Motor neuron (in vitro differentiated cells): ENCODE measurements around the gene ENOX1. TPM values are rescaled to one million over a fixed set of nuclear protein-coding genes. Genes with fewer than 3 reads are reported as not detected.

ENCODE experiments used
- ATAC-seq, 8 experiments: fragments of 200-7000 bp; cut with Tn5 transposase; replicated peaks in 6 of 8; 2 replicates each; pipeline ENCODE4 v1.8.0; 2021; ENCODE audit warnings: mild to moderate bottlenecking in 8 of 8, moderate library complexity in 8 of 8
- H3K27ac ChIP-seq, 2 donors: fragments of 250-450 bp; sonication (Bioruptor Pico); 2 replicates each; pipeline ENCODE4 v1.9.0; 2021; ENCODE audit warnings: antibody characterized with exemption in 2 of 2, mild to moderate bottlenecking in 2 of 2, moderate library complexity in 1 of 2
- H3K4me1 ChIP-seq, 2 donors: fragments of 250-450 bp; sonication (Bioruptor Pico); replicated peaks in 1 of 2; 2 replicates each; pipeline ENCODE4 v1.6.1; 2021; ENCODE audit warnings: antibody characterized with exemption in 2 of 2, mild to moderate bottlenecking in 2 of 2, moderate library complexity in 1 of 2
- H3K4me3 ChIP-seq, 5 donors: fragments of 250-450 bp; sonication (Bioruptor Pico); 2 replicates each; pipeline ENCODE4 v1.9.0; 2021; ENCODE audit warnings: antibody characterized with exemption in 5 of 5, mild to moderate bottlenecking in 5 of 5, moderate library complexity in 4 of 5
- WGBS, 10 experiments: fragments of 450-650 bp; shearing (Covaris generic); methylation state at CpG; one replicate each; pipeline ENCODE4 v1.0.0; 2022; 5-methylcytosine and 5-hydroxymethylcytosine counted together
- in situ Hi-C, 9 experiments: fragments of 400-800 bp; cut with MboI; loops; one replicate each; pipeline ENCODE4 v1.15.0; 2021; ENCODE audit warnings: low sequenced_read_pairs in 9 of 9, low pct_unique_long_range_greater_than_20kb in 2 of 9; ENCODE audit not compliant: unreplicated experiment in 9 of 9
- total RNA-seq, 8 experiments: library from RNA; unstranded; fragments of 300-600 nt; gene quantifications; 2 replicates each; pipeline versions ENCODE4 v1.2.3 to v1.2.4, GENCODE V29; 2022

Gene ENOX1
- total RNA-seq, 8 experiments from 2014 or later: 5.6 to 19.0 (median 11.8) TPM

GRCh38 chr13:43682701-43683100 is 104.1 kb downstream of the ENOX1 start:
- Histone ChIP-seq H3K4me1 (peaks cover 15 to 22% of the 10 kb centered on the region in 2 donors), H3K4me3 (no peak overlapping the region), H3K27ac (no peak overlapping the region)
- WGBS, 10 experiments: 70 to 100% (median 100%) methylated on average over 1 to 2 of the region's 2 CpGs; no CpG with 5 or more reads in 1 of the 10 experiments
- ATAC-seq: no peak
- in situ Hi-C loops: no loop called here

GRCh38 chr13:43676320-43676719 is 110.5 kb downstream of the ENOX1 start:
- WGBS, 10 experiments: 40 to 100% (median 100%) methylated on average over 1 of the region's 1 CpG; no CpG with 5 or more reads in 6 of the 10 experiments
- in situ Hi-C loops: no loop called here
- ATAC-seq: no peak

GRCh38 chr13:43675577-43675976 is 111.2 kb downstream of the ENOX1 start:
- Histone ChIP-seq H3K4me1 (peaks cover 5 to 23% of the 10 kb centered on the region in 2 donors), H3K27ac (no peak overlapping the region), H3K4me3 (no peak overlapping the region)
- ATAC-seq: no peak
- WGBS, 10 experiments: 20 to 92% (median 70%) methylated on average over 1 to 6 of the region's 6 CpGs; no CpG with 5 or more reads in 3 of the 10 experiments
- in situ Hi-C loops: no loop called here

More at GRCh38 chr13:43676320-43676719, 110.5 kb downstream of the ENOX1 start:
- no peak overlapping the region for H3K27ac ChIP-seq
- H3K4me1 ChIP-seq: peaks cover 5 to 23% of the 10 kb centered on the region in 2 donors
- no peak overlapping the region for H3K4me3 ChIP-seq

GRCh38 chr13:43669964-43670363 is 116.8 kb downstream of the ENOX1 start:
- Histone ChIP-seq H3K27ac (no peak overlapping the region), H3K4me1 (peaks cover 3 to 15% of the 10 kb centered on the region in 2 donors), H3K4me3 (no peak overlapping the region)
- WGBS, 10 experiments: 20 to 100% (median 80%) methylated on average over 1 to 3 of the region's 3 CpGs; no CpG with 5 or more reads in 1 of the 10 experiments
- in situ Hi-C loops: no loop called here
- ATAC-seq: no peak

GRCh38 chr13:43669101-43669500 is 117.7 kb downstream of the ENOX1 start:
- peaks cover 4 to 15% of the 10 kb centered on the region in 2 donors for H3K4me1 ChIP-seq
- H3K27ac ChIP-seq: no peak overlapping the region
- no peak for ATAC-seq
- no peak overlapping the region for H3K4me3 ChIP-seq
- in situ Hi-C loops: no loop called here
- 14 to 100% (median 41%) methylated on average over 1 of the region's 1 CpG; no CpG with 5 or more reads in 2 of the 10 experiments for WGBS, 10 experiments

- Histone ChIP-seq H3K4me3 (no peak overlapping the region), H3K27ac (no peak overlapping the region), H3K4me1 (peaks cover 7 to 8% of the 10 kb centered on the region in 2 donors)
- 71 to 100% (median 94%) methylated on average over 1 to 2 of the region's 2 CpGs; no CpG with 5 or more reads in 3 of the 10 experiments for WGBS, 10 experiments
- in situ Hi-C loops: no loop called here
- no peak for ATAC-seq
These were observed 120.4 kb downstream of the ENOX1 start for GRCh38 chr13:43666403-43666802.

- Histone ChIP-seq H3K27ac (no peak overlapping the region), H3K4me3 (no peak overlapping the region), H3K4me1 (peaks cover 8 to 11% of the 10 kb centered on the region in 2 donors)
- 60 to 99% (median 88%) methylated on average over 1 to 6 of the region's 6 CpGs for WGBS, 10 experiments
- ATAC-seq: no peak
- in situ Hi-C loops: no loop called here
These were observed 121.4 kb downstream of the ENOX1 start for GRCh38 chr13:43665388-43665787.

- H3K4me1 ChIP-seq: peaks cover 8 to 11% of the 10 kb centered on the region in 2 donors
- WGBS, 10 experiments: 13 to 67% (median 49%) methylated on average over 1 of the region's 1 CpG; no CpG with 5 or more reads in 4 of the 10 experiments
- ATAC-seq: peak; percentile 73 to 98 (median 90)
- H3K4me3 ChIP-seq: no peak overlapping the region
- in situ Hi-C loops: no loop called here
- no peak overlapping the region for H3K27ac ChIP-seq
These were observed 122.0 kb downstream of the ENOX1 start for GRCh38 chr13:43664700-43665191.

- in situ Hi-C loops: no loop called here
- H3K4me3 ChIP-seq: no peak overlapping the region
- no peak overlapping the region for H3K27ac ChIP-seq
- peaks cover 8 to 11% of the 10 kb centered on the region in 2 donors for H3K4me1 ChIP-seq
- no peak for ATAC-seq
- 11 to 87% (median 76%) methylated on average over 2 to 3 of the region's 3 CpGs for WGBS, 10 experiments
These were observed 123.2 kb downstream of the ENOX1 start for GRCh38 chr13:43663474-43664090.

GRCh38 chr13:43662976-43663375 is 123.8 kb downstream of the ENOX1 start:
- in situ Hi-C loops: no loop called here
- Histone ChIP-seq H3K27ac (no peak overlapping the region), H3K4me3 (no peak overlapping the region), H3K4me1 (peaks cover 8 to 11% of the 10 kb centered on the region in 2 donors)
- ATAC-seq: no peak

- WGBS, 10 experiments: 56 to 100% (median 86%) methylated on average over 1 to 5 of the region's 6 CpGs
- Histone ChIP-seq H3K4me3 (no peak overlapping the region), H3K27ac (no peak overlapping the region), H3K4me1 (peaks cover 8 to 11% of the 10 kb centered on the region in 2 donors)
- in situ Hi-C loops: no loop called here
- ATAC-seq: no peak
These were observed 125.5 kb downstream of the ENOX1 start for GRCh38 chr13:43661161-43661830.

- Histone ChIP-seq H3K4me1 (peaks cover 8 to 13% of the 10 kb centered on the region in 2 donors), H3K4me3 (no peak overlapping the region), H3K27ac (no peak overlapping the region)
- in situ Hi-C loops: no loop called here
- WGBS, 10 experiments: 67 to 100% (median 91%) methylated on average over 1 to 3 of the region's 3 CpGs
- no peak for ATAC-seq
These were observed 129.3 kb downstream of the ENOX1 start for GRCh38 chr13:43657485-43657884.

GRCh38 chr13:43653980-43654379 is 132.8 kb downstream of the ENOX1 start:
- no peak overlapping the region for H3K4me3 ChIP-seq
- peaks cover 20 to 21% of the 10 kb centered on the region in 2 donors for H3K4me1 ChIP-seq
- in situ Hi-C loops: no loop called here
- peak in 1 of 8 experiments; percentile 3 for ATAC-seq
- 75 to 100% (median 88%) methylated on average over 1 of the region's 1 CpG; no CpG with 5 or more reads in 4 of the 10 experiments for WGBS, 10 experiments
- H3K27ac ChIP-seq: no peak overlapping the region
